ENCODE results near the gene EMP1. TPM values are rescaled to one million over a fixed set of nuclear protein-coding genes. Genes with fewer than 3 reads are reported as not detected.
"Not testable (repeated sequence)": the region's sequence is repeated elsewhere in the genome, so short reads cannot be mapped to it uniquely, and the experiment has no call there.

Gene EMP1
- total RNA-seq, 1 experiment from 2014 or later = 146 TPM

- BruUV-seq (replicated peaks) = no TSS peak
- CTCF ChIA-PET = no interaction called here
- H3K36me3 Mint-ChIP-seq (ENCODE audit: insufficient read depth, unreplicated experiment) = peaks cover 4% of the 10 kb centered on the region
- no peak for DNase-seq
- no peak overlapping the region for H3K4me3 Mint-ChIP-seq (ENCODE audit: low read depth, unreplicated experiment)
- no peaks in the 10 kb centered on the region for H3K9me3 Mint-ChIP-seq (ENCODE audit: low read depth, unreplicated experiment)
- no peak overlapping the region for H3K27ac Mint-ChIP-seq (ENCODE audit: unreplicated experiment)
- peaks cover 11% of the 10 kb centered on the region for H3K4me1 Mint-ChIP-seq (ENCODE audit: low read depth, unreplicated experiment)
- TF ChIP-seq CTCF (IDR thresholded peaks at IDR 0.05; ENCODE audit: unreplicated experiment) = no peak
- intact Hi-C loops (cut with micrococcal nuclease; ENCODE audit: unreplicated experiment) = loop anchor here (5.0 to 10.0 kb wide), 2 partner anchors 686 to 909 kb away; no protein-coding TSS in a partner anchor
- peaks cover 2% of the 10 kb centered on the region for H3K27me3 Mint-ChIP-seq (ENCODE audit: unreplicated experiment)
Measured at GRCh38 chr12:13258717-13259119, 62.2 kb downstream of the EMP1 start.

GRCh38 chr12:13259625-13260024 lies 63.1 kb downstream of the EMP1 start:
- DNase-seq; H3K9me3 Mint-ChIP-seq (ENCODE audit: low read depth, unreplicated experiment); BruUV-seq (replicated peaks); CTCF ChIA-PET; H3K4me3 Mint-ChIP-seq (ENCODE audit: low read depth, unreplicated experiment); H3K36me3 Mint-ChIP-seq (ENCODE audit: insufficient read depth, unreplicated experiment); H3K27ac Mint-ChIP-seq (ENCODE audit: unreplicated experiment): not testable (repeated sequence)
- H3K4me1 Mint-ChIP-seq (ENCODE audit: low read depth, unreplicated experiment) = peaks cover 11% of the 10 kb centered on the region
- H3K27me3 Mint-ChIP-seq (ENCODE audit: unreplicated experiment) = peaks cover 11% of the 10 kb centered on the region
- intact Hi-C loops (cut with micrococcal nuclease; ENCODE audit: unreplicated experiment) = loop anchor here (5.0 to 10.0 kb wide), 2 partner anchors 685 to 908 kb away; no protein-coding TSS in a partner anchor

- BruUV-seq (replicated peaks); H3K4me3 Mint-ChIP-seq (ENCODE audit: low read depth, unreplicated experiment); intact Hi-C loops (cut with micrococcal nuclease; ENCODE audit: unreplicated experiment); CTCF ChIA-PET; H3K27ac Mint-ChIP-seq (ENCODE audit: unreplicated experiment); H3K4me1 Mint-ChIP-seq (ENCODE audit: low read depth, unreplicated experiment); H3K36me3 Mint-ChIP-seq (ENCODE audit: insufficient read depth, unreplicated experiment); H3K9me3 Mint-ChIP-seq (ENCODE audit: low read depth, unreplicated experiment); DNase-seq: not testable (repeated sequence)
- H3K27me3 Mint-ChIP-seq (ENCODE audit: unreplicated experiment) = peaks cover 44% of the 10 kb centered on the region
Measured at GRCh38 chr12:13267826-13268225, 71.3 kb downstream of the EMP1 start.

GRCh38 chr12:13268581-13268980 lies 72.1 kb downstream of the EMP1 start:
- H3K27me3 Mint-ChIP-seq (ENCODE audit: unreplicated experiment) = peaks cover 45% of the 10 kb centered on the region
- no peak overlapping the region for H3K27ac Mint-ChIP-seq (ENCODE audit: unreplicated experiment)
- no peak for DNase-seq
- CTCF ChIA-PET = no interaction called here
- BruUV-seq (replicated peaks) = no TSS peak
- no peak for TF ChIP-seq CTCF (IDR thresholded peaks at IDR 0.05; ENCODE audit: unreplicated experiment)
- H3K4me3 Mint-ChIP-seq (ENCODE audit: low read depth, unreplicated experiment) = no peak overlapping the region
- H3K9me3 Mint-ChIP-seq (ENCODE audit: low read depth, unreplicated experiment) = no peaks in the 10 kb centered on the region
- intact Hi-C loops (cut with micrococcal nuclease; ENCODE audit: unreplicated experiment) = no loop called here
- H3K36me3 Mint-ChIP-seq (ENCODE audit: insufficient read depth, unreplicated experiment) = no peaks in the 10 kb centered on the region
- H3K4me1 Mint-ChIP-seq (ENCODE audit: low read depth, unreplicated experiment) = no peaks in the 10 kb centered on the region

Other genes starting within 250 kb of the EMP1 start
- not detected in 2 replicates for gene GPRC5D, start 244.6 kb upstream of the EMP1 start, total RNA-seq (2022)
- 10.6 and 10.9 TPM in 2 replicates for gene HEBP1, start 196.5 kb upstream of the EMP1 start, total RNA-seq (2022)
- gene FAM234B, start 152.3 kb upstream of the EMP1 start, total RNA-seq (2022) = 2.7 and 3.6 TPM in 2 replicates
- 0.47 TPM in 1 of 2 replicates, not detected in the other for gene GSG1, start 93.1 kb upstream of the EMP1 start, total RNA-seq (2022)

All from Calu3 (cell line).